Heart right ventricle (tissue), 16 donors: ENCODE measurements around the gene CBFA2T2. TPM values are rescaled to one million over a fixed set of nuclear protein-coding genes. Genes with fewer than 3 reads are reported as not detected.

Experiments
- ATAC-seq, 8 donors: fragments of 200-7000 bp; cut with Tn5 transposase; one replicate each; pipeline ENCODE4 v1.9.1; 2020; ENCODE audit warnings: mild to moderate bottlenecking in 8 of 8, moderate library complexity in 8 of 8, moderate number of reproducible peaks in 1 of 8
- DNase-seq, 2 donors: peaks; one replicate each; pipeline ENCODE4 v3.0.0-alpha.2; 2020
- H3K27ac ChIP-seq, 10 donors: fragments of 200-600 bp; sonication (generic) in 2 of 10; one replicate each; pipeline versions ENCODE4 v1.5.0 to v1.8.0; 2020 to 2022; ENCODE audit warnings: mild to moderate bottlenecking in 3 of 10
- H3K27me3 ChIP-seq, 7 donors: fragments of 200-600 bp; one replicate each; pipeline ENCODE4 v1.8.0; 2021 to 2022; ENCODE audit warnings: mild to moderate bottlenecking in 2 of 7
- H3K36me3 ChIP-seq, 9 donors: fragments of 200-600 bp; sonication (generic) in 1 of 9; one replicate each; pipeline versions ENCODE4 v1.5.0 to v1.8.0; 2020 to 2022; ENCODE audit warnings: mild to moderate bottlenecking in 2 of 9
- H3K4me1 ChIP-seq, 9 donors: fragments of 200-600 bp; sonication (generic) in 1 of 9; one replicate each; pipeline versions ENCODE4 v1.5.0 to v1.8.0; 2020 to 2022; ENCODE audit warnings: mild to moderate bottlenecking in 4 of 9
- H3K4me3 ChIP-seq, 10 donors: fragments of 200-600 bp; sonication (generic) in 2 of 10; one replicate each; pipeline versions ENCODE4 v1.5.0 to v1.8.0; 2020 to 2022; ENCODE audit warnings: mild to moderate bottlenecking in 7 of 10, moderate library complexity in 2 of 10
- H3K9me3 ChIP-seq, 11 donors: fragments of 200-600 bp in 10 of 11; sonication (generic) in 2 of 11; one replicate each; pipeline versions ENCODE4 v1.5.0 to v1.8.0; 2013 to 2022; ENCODE audit warnings: mild to moderate bottlenecking in 2 of 11, control low read depth in 1 of 11, moderate library complexity in 1 of 11
- WGBS, 2 donors: extraction: QIAGEN DNeasy Blood & Tissue Kit; methylation state at CpG; one replicate each; pipeline ENCODE4 v1.1.7; 2013; ENCODE audit warnings: inconsistent platforms in 1 of 2; 5-methylcytosine and 5-hydroxymethylcytosine counted together
- intact Hi-C, 10 donors: fragments of 100-400 bp; cut with DNase I; formaldehyde crosslinking; loops; one replicate each; pipeline versions ENCODE4 v1.11.1 to v1.14.2; 2022
- polyA plus RNA-seq, 2 donors: library from polyadenylated mRNA; stranded (reverse); fragments of 200-250 nt; gene quantifications; one replicate each; pipeline ENCODE4 v1.2.3, GENCODE V29; 2013
- total RNA-seq, 10 donors: library from RNA; stranded (reverse); fragmentation: NEBNext Ultra II Directional in 3 of 10; extraction: Animal tissue kit (Norgen Biotek cat#: 25700) in 3 of 10; gene quantifications; one replicate each; pipeline versions ENCODE4 v1.2.1 to v1.2.4, GENCODE V29; 2021 to 2023
- TF ChIP-seq, protein P1 (sequence below), 9 donors: fragments of 200-600 bp; sonication (generic) in 2 of 9; IDR thresholded peaks; one replicate each; pipeline versions ENCODE4 v1.5.0 to v1.8.0; 2021 to 2022; ENCODE audit warnings: antibody characterized with exemption in 9 of 9, mild to moderate bottlenecking in 5 of 9, moderate library complexity in 1 of 9
- donor health status: Arrhythmogenic right ventricular cardiomyopathy.
- donor health status: ischemic (EF 13 %, LVEDD 7.1; RV severe dilation, severe dysfunction).
- donor health status: healthy with polysubstance abuse.
- donor health status: DM: no; HTN: yes; CAD: no.
- donor health status: DM: no; HTN: no; CAD: no.
- donor health status: ischemic (EF 25% LVEDD 6.9; RV normal size, moderate dysfunction).
- donor health status: ischemic (EF 25% LVEDD 5.7; RV mildly dilated, moderate dysfunction).
- donor health status: healthy.
- donor health status: DM: yes; HTN: yes; CAD: no.
- donor health status: Ischemic cardiomyopathy.
- donor health status: ischemic (EF 35%, LVEDD 5.7; RV mildly dilated, moderate dysfunction).
- donor health status: nonischemic (EF 11% LVEDD 7.7; RV severe dilation, severe dysfunction).
- donor health status: DM: yes; HTN: yes; CAD: no.
- donor health status: PGD.
- donor health status: ischemic (EF 29% LVEDD 5.4; RV normal size, mild dysfunction).
- donor health status: nonischemic (EF 23%, LVEDD 6.1; RV moderate dilation, normal function).

The CBFA2T2 gene
- total and polyA plus RNA-seq, 12 donors, result 3.5 to 13.3 (median 11.3) TPM

DNA sequence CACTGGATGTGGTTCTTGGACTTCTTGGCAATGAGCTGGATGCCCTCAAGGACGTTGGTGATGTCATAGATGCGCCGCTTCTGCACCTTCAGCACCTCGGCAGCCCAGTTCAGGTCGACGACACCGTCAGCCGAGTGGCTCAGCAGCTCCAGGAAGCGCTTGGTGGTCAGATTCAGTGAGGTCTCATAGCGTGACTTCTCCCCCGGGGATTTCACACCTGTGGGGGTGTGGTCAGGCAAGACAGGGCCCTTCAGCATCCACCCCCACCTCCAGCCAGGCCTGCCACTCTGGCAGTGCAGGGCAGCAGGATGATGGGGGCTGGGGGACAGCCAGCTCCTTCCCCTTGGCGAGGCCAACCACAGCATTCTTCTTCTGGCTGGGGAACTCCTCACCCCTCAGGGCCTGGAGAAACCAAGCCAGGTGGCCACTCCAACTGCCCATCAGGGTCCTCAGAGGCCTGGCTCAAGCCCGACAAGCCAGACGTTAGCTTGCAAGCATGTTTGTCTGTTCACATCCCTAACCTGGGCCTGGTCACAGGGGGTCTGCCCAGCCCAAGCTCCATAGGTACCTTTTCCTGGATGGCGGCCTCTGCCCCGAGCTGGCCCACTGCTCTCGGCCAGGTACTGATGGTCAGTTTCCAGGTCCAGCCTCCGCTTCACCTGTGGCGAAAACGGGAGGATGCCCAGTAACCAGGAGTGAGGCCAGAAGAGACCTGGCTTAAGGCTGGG, 190.0 kb downstream of the CBFA2T2 start:
- no peaks in the 10 kb centered on the region for H3K27me3 ChIP-seq
- ATAC-seq (no peak), DNase-seq (no peak)
- H3K4me1 ChIP-seq, result peaks cover 0 to 24% (median 14%) of the 10 kb centered on the region in 9 donors
- no peaks in the 10 kb centered on the region for H3K9me3 ChIP-seq
- no peak overlapping the region for H3K4me3 ChIP-seq
- intact Hi-C loops, result loop anchor here in 1 of 10 donors (5.0 kb wide), 1 partner anchor 52 kb away; the partner anchor contains the start of gene ZNF341
- WGBS, 2 donors, result 87 to 90% methylated on average over 20 of the region's 20 CpGs
- TF ChIP-seq, protein P1, sequence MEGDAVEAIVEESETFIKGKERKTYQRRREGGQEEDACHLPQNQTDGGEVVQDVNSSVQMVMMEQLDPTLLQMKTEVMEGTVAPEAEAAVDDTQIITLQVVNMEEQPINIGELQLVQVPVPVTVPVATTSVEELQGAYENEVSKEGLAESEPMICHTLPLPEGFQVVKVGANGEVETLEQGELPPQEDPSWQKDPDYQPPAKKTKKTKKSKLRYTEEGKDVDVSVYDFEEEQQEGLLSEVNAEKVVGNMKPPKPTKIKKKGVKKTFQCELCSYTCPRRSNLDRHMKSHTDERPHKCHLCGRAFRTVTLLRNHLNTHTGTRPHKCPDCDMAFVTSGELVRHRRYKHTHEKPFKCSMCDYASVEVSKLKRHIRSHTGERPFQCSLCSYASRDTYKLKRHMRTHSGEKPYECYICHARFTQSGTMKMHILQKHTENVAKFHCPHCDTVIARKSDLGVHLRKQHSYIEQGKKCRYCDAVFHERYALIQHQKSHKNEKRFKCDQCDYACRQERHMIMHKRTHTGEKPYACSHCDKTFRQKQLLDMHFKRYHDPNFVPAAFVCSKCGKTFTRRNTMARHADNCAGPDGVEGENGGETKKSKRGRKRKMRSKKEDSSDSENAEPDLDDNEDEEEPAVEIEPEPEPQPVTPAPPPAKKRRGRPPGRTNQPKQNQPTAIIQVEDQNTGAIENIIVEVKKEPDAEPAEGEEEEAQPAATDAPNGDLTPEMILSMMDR (IDR thresholded peaks at IDR 0.05), result no peak
- H3K36me3 ChIP-seq, result peaks cover 0 to 5% (median 0%) of the 10 kb centered on the region in 9 donors
- no peak overlapping the region for H3K27ac ChIP-seq

DNA sequence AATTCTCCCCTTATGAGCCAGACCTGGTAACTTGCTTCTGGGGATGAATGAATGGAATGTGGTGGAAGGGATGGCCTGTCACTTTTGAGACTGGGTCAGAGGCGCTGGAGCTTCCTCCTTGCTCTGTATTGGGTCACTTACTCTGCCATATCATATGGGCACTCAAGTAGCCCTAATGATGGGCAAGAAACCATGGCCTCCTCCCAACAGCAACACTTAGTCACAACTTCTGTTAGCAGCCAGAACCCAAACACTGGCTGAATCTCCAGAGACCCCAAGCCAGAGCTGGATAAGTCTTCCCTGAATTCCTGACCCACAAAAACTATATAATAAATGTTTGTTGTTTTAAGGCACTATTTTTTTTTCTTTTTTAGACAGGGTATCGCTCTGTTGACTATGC, 190.8 kb downstream of the CBFA2T2 start:
- WGBS, 2 donors, result 74 to 83% methylated on average over 2 of the region's 2 CpGs
- peaks cover 0 to 5% (median 0%) of the 10 kb centered on the region in 9 donors for H3K36me3 ChIP-seq
- H3K27ac ChIP-seq, result no peak overlapping the region
- no peaks in the 10 kb centered on the region for H3K27me3 ChIP-seq
- intact Hi-C loops, result no loop called here
- ATAC-seq (no peak), DNase-seq (no peak)
- TF ChIP-seq, protein P1 (IDR thresholded peaks at IDR 0.05), result no peak
- no peak overlapping the region for H3K4me3 ChIP-seq
- H3K4me1 ChIP-seq, result peaks cover 0 to 24% (median 14%) of the 10 kb centered on the region in 9 donors
- no peaks in the 10 kb centered on the region for H3K9me3 ChIP-seq

- Histone ChIP-seq H3K27ac (no peak overlapping the region), H3K4me1 (peaks cover 0 to 20% (median 15%) of the 10 kb centered on the region in 9 donors), H3K36me3 (peaks cover 0 to 5% (median 0%) of the 10 kb centered on the region in 9 donors), H3K4me3 (no peak overlapping the region), H3K27me3 (no peaks in the 10 kb centered on the region), H3K9me3 (no peaks in the 10 kb centered on the region)
- ATAC-seq (no peak), DNase-seq (no peak)
- intact Hi-C loops, result no loop called here
- WGBS, 2 donors, result 81 to 90% methylated on average over 5 of the region's 5 CpGs
- TF ChIP-seq, protein P1 (IDR thresholded peaks at IDR 0.05), result no peak
Observed at GRCh38 chr20:33681288-33681687, 191.4 kb downstream of the CBFA2T2 start.

DNA sequence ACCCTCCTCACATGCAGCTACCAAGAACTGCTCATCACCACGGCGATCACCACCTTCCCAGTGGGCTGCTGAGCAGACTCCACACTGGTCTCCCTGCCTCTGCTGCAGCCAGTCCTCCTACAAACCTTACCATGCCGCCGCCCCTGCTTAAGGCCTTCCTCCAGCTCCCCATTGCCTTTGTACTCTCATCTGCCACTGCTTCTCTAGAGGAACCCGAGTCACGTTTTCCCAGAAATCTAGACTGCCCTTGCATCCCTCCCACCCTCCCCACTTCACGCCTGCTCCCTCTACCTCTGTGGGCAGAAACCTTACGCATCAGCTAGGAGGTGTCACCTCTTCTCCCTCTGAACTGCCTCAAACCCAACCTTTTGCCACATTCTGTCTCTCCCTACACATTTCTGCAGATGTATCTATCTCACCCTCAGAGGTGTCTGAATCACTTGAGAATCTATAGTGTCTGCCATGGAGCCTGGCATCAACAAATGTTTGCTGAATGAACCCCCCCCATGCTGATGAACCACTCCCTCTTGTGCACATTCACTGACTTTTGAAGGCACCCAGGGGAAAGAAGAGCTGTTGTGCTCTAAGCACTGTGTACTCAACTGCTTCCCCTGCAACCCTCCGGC, 191.9 kb downstream of the CBFA2T2 start:
- H3K4me3 ChIP-seq, result no peak overlapping the region
- DNase-seq (no peak), ATAC-seq (no peak)
- H3K27me3 ChIP-seq, result no peaks in the 10 kb centered on the region
- no peaks in the 10 kb centered on the region for H3K9me3 ChIP-seq
- TF ChIP-seq, protein P1 (IDR thresholded peaks at IDR 0.05), result no peak
- peaks cover 0 to 23% (median 19%) of the 10 kb centered on the region in 9 donors for H3K4me1 ChIP-seq
- intact Hi-C loops, result no loop called here
- H3K36me3 ChIP-seq, result peaks cover 0 to 5% (median 0%) of the 10 kb centered on the region in 9 donors
- H3K27ac ChIP-seq, result no peak overlapping the region
- 89 to 90% methylated on average over 9 of the region's 9 CpGs for WGBS, 2 donors
